ENCODE results near the gene LRRC8D.

GRCh38 chr1:89808441-89809117 is 12.3 kb upstream of the LRRC8D start:
- TF ChIP-seq, protein P1, sequence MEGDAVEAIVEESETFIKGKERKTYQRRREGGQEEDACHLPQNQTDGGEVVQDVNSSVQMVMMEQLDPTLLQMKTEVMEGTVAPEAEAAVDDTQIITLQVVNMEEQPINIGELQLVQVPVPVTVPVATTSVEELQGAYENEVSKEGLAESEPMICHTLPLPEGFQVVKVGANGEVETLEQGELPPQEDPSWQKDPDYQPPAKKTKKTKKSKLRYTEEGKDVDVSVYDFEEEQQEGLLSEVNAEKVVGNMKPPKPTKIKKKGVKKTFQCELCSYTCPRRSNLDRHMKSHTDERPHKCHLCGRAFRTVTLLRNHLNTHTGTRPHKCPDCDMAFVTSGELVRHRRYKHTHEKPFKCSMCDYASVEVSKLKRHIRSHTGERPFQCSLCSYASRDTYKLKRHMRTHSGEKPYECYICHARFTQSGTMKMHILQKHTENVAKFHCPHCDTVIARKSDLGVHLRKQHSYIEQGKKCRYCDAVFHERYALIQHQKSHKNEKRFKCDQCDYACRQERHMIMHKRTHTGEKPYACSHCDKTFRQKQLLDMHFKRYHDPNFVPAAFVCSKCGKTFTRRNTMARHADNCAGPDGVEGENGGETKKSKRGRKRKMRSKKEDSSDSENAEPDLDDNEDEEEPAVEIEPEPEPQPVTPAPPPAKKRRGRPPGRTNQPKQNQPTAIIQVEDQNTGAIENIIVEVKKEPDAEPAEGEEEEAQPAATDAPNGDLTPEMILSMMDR (IDR thresholded peaks at IDR 0.05) = no peak
- TF ChIP-seq POLR2A (IDR thresholded peaks at IDR 0.05) (no peak), POLR2AphosphoS5 (IDR thresholded peaks at IDR 0.05; ENCODE audit: insufficient read depth in 1 of 2, low read depth in 1 of 2) (no peak)
